HL-60 (cell line): ENCODE data around the gene DELE1.

Source experiments
- DNase-seq, 2 experiments: peaks; one replicate each; pipeline ENCODE4 v3.0.0-alpha.2; 2010 to 2020; ENCODE audit warnings: low read depth in 1 of 2, low spot score in 1 of 2
- H3K27ac ChIP-seq: fragments of 250-450 bp; sonication (Bioruptor Pico); replicated peaks from 2 replicates; pipeline ENCODE4 v1.5.1; 2020; ENCODE audit warnings: mild to moderate bottlenecking, moderate library complexity
- H3K27me3 ChIP-seq: fragments of 250-450 bp; sonication (Bioruptor Pico); 2 replicates; pipeline ENCODE4 v1.5.1; 2021; ENCODE audit warnings: mild to moderate bottlenecking, moderate library complexity; ENCODE audit not compliant: insufficient read depth, poor library complexity, severe bottlenecking
- H3K4me3 ChIP-seq: replicated peaks from 2 replicates; pipeline ENCODE4 v1.5.1; 2011; ENCODE audit warnings: mild to moderate bottlenecking, control low read depth, low read length; ENCODE audit not compliant: insufficient read depth
- GABPA ChIP-seq: IDR thresholded peaks from 2 replicates; pipeline ENCODE4 v1.6.1; 2012; ENCODE audit warnings: low read depth
- POLR2AphosphoS5 ChIP-seq: IDR thresholded peaks from 2 replicates; pipeline ENCODE4 v1.6.1; 2012; ENCODE audit warnings: low read depth
- SPI1 ChIP-seq: IDR thresholded peaks from 2 replicates; pipeline ENCODE4 v1.6.1; 2012; ENCODE audit warnings: low read depth, mild to moderate bottlenecking, borderline replicate concordance
- TF ChIP-seq, protein P1 (sequence below): IDR thresholded peaks from 2 replicates; pipeline ENCODE4 v1.6.1; 2012; ENCODE audit warnings: low read depth; ENCODE audit not compliant: insufficient replicate concordance
- TF ChIP-seq, protein P2 (sequence below): IDR thresholded peaks from one replicate; pipeline ENCODE4 v1.5.1; 2011; ENCODE audit warnings: low read length, control low read depth, inconsistent platforms; ENCODE audit not compliant: insufficient read depth

The DELE1 gene

DNA sequence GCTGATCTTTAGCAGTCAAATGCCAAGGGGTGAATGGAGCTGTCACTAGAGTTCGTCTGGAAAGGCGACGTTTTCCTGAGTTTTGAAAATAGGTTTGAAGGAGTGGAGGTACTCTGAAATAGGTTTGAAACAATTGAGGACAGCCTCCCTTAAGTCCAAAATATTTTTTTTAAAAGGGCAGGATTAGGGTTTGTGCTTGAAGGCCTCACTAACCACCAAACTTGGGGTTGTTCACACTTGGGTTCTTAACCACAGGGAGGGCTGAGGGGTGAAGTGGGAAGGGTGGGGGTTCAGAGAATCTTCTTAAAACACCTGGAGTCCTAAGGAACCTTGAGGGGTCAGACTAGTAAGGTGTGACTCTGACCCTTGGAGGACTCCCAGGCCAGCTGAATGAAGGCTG is 37.8 kb downstream of the DELE1 start:
- H3K4me3 ChIP-seq: no peak overlapping the region
- TF ChIP-seq GABPA (no peak), SPI1 (no peak), POLR2AphosphoS5 (no peak)
- TF ChIP-seq, protein P1, sequence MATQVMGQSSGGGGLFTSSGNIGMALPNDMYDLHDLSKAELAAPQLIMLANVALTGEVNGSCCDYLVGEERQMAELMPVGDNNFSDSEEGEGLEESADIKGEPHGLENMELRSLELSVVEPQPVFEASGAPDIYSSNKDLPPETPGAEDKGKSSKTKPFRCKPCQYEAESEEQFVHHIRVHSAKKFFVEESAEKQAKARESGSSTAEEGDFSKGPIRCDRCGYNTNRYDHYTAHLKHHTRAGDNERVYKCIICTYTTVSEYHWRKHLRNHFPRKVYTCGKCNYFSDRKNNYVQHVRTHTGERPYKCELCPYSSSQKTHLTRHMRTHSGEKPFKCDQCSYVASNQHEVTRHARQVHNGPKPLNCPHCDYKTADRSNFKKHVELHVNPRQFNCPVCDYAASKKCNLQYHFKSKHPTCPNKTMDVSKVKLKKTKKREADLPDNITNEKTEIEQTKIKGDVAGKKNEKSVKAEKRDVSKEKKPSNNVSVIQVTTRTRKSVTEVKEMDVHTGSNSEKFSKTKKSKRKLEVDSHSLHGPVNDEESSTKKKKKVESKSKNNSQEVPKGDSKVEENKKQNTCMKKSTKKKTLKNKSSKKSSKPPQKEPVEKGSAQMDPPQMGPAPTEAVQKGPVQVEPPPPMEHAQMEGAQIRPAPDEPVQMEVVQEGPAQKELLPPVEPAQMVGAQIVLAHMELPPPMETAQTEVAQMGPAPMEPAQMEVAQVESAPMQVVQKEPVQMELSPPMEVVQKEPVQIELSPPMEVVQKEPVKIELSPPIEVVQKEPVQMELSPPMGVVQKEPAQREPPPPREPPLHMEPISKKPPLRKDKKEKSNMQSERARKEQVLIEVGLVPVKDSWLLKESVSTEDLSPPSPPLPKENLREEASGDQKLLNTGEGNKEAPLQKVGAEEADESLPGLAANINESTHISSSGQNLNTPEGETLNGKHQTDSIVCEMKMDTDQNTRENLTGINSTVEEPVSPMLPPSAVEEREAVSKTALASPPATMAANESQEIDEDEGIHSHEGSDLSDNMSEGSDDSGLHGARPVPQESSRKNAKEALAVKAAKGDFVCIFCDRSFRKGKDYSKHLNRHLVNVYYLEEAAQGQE: no peak
- TF ChIP-seq, protein P2, sequence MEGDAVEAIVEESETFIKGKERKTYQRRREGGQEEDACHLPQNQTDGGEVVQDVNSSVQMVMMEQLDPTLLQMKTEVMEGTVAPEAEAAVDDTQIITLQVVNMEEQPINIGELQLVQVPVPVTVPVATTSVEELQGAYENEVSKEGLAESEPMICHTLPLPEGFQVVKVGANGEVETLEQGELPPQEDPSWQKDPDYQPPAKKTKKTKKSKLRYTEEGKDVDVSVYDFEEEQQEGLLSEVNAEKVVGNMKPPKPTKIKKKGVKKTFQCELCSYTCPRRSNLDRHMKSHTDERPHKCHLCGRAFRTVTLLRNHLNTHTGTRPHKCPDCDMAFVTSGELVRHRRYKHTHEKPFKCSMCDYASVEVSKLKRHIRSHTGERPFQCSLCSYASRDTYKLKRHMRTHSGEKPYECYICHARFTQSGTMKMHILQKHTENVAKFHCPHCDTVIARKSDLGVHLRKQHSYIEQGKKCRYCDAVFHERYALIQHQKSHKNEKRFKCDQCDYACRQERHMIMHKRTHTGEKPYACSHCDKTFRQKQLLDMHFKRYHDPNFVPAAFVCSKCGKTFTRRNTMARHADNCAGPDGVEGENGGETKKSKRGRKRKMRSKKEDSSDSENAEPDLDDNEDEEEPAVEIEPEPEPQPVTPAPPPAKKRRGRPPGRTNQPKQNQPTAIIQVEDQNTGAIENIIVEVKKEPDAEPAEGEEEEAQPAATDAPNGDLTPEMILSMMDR: no peak
- no peaks in the 10 kb centered on the region for H3K27me3 ChIP-seq
- no peak overlapping the region for H3K27ac ChIP-seq
- DNase-seq: no peak

DNA sequence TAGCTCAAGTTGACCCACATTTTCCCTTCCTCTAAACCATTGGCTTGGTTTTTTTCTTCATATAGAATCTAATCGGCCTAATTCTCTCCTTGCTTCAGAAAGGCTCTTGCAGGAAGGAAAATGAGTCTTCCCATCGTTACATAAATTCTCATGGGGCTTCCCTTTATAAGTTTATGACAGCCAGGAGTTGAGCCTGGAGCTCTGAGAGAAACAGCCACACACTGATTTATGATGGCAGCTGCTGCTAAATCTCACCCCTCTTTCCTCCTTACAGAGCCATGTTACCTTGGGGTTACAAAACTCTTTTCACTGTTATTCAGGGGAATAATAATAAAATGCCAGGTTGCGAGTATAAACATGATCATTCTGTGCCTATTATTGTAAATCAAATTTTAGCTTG is 40.0 kb downstream of the DELE1 start:
- Histone ChIP-seq H3K4me3 (no peak overlapping the region), H3K27me3 (no peaks in the 10 kb centered on the region), H3K27ac (no peak overlapping the region)
- TF ChIP-seq POLR2AphosphoS5 (no peak), GABPA (no peak), SPI1 (no peak)
- TF ChIP-seq, protein P2: no peak
- TF ChIP-seq, protein P1: no peak
- DNase-seq: no peak

DNA sequence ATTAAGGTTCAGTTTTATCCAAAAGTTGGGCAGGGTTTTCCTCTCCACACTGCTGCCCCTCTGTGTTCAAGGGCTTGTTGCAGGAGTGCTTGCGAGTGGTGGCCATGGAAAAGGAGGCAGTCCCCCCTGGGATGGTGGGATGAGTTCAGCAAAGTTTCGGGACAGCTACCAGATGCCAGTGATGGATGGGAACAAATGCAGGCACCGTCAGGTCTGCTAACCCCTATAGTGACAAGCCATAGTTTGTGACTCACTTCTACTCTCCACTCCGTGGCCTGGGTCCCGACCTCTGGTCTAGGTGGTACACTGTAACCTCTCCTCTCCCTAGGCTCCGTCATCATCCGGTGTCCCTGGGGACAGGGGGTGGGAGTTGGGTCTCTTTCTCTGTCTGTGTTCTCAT is 41.4 kb downstream of the DELE1 start:
- Histone ChIP-seq H3K4me3 (no peak overlapping the region), H3K27ac (no peak overlapping the region), H3K27me3 (no peaks in the 10 kb centered on the region)
- DNase-seq: no peak
- TF ChIP-seq SPI1 (no peak), POLR2AphosphoS5 (no peak), GABPA (no peak)
- TF ChIP-seq, protein P1: no peak
